GM10248 (cell line): ENCODE results near the gene PCNX2.

Source experiments
- CTCF ChIA-PET: fragments of 300-600 bp; sonication (Branson Sonifier 250); formaldehyde crosslinking; extraction: SDS; loops from one replicate; lab custom pipeline; 2021; ENCODE audit warnings: antibody characterized with exemption; lab: Yijun Ruan, JAX
- POLR2A ChIA-PET: fragments of 350-650 bp; sonication (Branson Sonifier 250); formaldehyde crosslinking; extraction: SDS; loops from one replicate; lab custom pipeline; 2020; ENCODE audit warnings: antibody characterized with exemption; lab: Yijun Ruan, JAX
- DNase-seq: peaks from one replicate; pipeline ENCODE4 v3.0.0; 2012; ENCODE audit errors: extremely low spot score
- TF ChIP-seq, protein P1 (sequence below): IDR thresholded peaks from 2 replicates; pipeline ENCODE4 v1.5.1; 2012; ENCODE audit warnings: mild to moderate bottlenecking, low read depth; ENCODE audit errors: extremely low read depth, missing control alignments, control extremely low read depth

The PCNX2 gene

DNA sequence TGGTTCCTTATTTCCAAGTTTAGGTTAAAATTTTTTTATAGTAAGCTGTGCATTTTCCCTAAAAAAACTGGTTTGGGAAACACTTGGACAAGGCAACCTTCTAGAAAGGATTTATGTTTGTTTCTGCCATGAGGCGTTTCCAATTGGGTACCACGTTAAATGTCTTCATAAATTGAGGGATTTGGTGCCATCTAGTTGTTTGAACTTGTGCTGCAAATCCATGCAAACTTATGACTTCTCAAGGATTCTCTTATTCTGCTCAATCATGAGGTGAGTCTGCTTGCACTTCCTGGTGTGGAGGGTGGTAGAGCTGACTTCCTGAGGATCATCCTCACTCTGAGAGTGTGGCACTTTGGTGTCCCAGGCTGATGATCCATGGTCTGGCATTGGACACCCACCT lies 123.3 kb downstream of the PCNX2 start:
- no peak for DNase-seq
- CTCF ChIA-PET, result interaction anchor here (0.9 kb wide), 1 partner anchor 9 kb away, joined by 3 read pairs; no protein-coding TSS in a partner anchor
- POLR2A ChIA-PET, result no interaction called here
- TF ChIP-seq, protein P1, sequence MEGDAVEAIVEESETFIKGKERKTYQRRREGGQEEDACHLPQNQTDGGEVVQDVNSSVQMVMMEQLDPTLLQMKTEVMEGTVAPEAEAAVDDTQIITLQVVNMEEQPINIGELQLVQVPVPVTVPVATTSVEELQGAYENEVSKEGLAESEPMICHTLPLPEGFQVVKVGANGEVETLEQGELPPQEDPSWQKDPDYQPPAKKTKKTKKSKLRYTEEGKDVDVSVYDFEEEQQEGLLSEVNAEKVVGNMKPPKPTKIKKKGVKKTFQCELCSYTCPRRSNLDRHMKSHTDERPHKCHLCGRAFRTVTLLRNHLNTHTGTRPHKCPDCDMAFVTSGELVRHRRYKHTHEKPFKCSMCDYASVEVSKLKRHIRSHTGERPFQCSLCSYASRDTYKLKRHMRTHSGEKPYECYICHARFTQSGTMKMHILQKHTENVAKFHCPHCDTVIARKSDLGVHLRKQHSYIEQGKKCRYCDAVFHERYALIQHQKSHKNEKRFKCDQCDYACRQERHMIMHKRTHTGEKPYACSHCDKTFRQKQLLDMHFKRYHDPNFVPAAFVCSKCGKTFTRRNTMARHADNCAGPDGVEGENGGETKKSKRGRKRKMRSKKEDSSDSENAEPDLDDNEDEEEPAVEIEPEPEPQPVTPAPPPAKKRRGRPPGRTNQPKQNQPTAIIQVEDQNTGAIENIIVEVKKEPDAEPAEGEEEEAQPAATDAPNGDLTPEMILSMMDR, result no peak

DNA sequence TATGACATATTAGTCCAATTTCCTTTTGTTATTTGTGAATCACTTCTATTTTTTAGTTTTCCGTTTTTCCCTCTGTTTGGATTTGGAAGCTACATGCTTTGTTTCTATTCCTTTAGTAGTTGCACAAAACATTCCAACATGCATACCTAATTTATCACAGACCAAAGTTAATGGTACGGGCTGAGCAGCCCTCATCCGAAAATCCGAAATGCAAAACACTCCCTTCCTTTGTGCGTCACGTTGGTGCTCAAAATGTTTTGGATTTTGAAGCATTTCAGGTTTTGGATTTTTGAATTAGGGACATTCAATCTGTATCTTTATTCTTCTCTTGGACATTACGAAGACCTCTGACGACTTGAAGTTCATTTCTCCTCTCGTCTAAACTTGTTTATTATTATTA lies 124.8 kb downstream of the PCNX2 start:
- ChIA-PET CTCF (no interaction called here), POLR2A (no interaction called here)
- TF ChIP-seq, protein P1, result no peak
- no peak for DNase-seq

DNA sequence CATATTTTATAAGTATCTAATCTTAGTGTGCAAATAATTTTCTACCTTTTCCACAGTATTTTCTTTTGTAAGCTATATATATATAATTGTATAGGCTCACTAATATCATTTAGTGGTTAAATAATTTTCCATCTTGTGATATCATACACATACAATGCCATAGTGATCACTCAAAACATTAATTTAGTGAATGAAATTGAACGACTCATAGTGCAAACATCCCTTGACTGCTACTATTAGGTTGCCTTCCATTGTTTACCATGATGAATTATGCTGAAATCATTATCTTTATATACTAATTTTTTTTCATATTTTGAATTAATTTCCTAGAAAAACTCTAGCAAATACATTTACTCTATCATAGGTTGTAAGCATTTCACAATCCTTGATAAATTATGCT lies 127.1 kb downstream of the PCNX2 start:
- CTCF ChIA-PET, result no interaction called here
- TF ChIP-seq, protein P1, result no peak
- DNase-seq, result no peak
- POLR2A ChIA-PET, result no interaction called here

DNA sequence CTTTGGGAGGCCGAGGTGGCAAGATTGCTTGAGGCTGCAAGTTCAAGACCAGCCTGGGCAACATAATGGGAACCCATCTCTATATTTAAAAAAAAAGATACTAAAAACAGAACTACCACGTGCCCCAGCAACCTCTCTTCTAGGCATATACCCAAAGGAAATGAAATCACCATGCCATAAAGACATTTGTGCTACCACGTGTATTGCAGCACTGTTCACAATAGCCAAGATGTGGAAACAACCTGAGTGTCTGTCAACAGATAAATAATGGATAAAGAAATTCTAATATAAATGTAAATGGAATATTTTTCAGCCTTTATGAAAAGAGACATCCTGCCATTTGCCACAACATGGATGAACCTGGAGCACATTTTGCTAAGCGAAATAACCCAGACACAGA lies 128.6 kb downstream of the PCNX2 start:
- POLR2A ChIA-PET, result no interaction called here
- CTCF ChIA-PET, result no interaction called here

DNA sequence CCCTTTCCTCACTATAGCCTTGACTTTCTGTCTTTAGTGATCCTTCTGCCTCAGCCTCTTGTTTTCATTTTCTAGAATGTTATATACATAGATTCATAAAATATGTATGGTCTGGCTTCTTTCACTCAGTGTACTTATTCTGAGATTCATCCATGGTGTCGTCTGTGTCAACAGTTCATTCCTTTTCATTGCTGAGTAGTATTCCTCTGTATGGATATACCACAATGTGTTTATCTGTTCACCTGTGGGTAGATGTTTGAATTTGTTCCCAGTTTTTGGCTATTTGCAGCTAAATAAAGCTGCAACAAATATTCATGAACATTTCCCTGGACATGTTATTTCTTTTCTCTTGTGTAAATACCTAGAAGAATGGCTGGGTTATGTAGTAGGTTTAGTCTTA lies 131.8 kb downstream of the PCNX2 start:
- POLR2A ChIA-PET, result no interaction called here
- TF ChIP-seq, protein P1, result no peak
- DNase-seq, result no peak
- CTCF ChIA-PET, result no interaction called here

More for the DNA sequence above, 128.6 kb downstream of the PCNX2 start:
- DNase-seq, result no peak
- TF ChIP-seq, protein P1, result no peak

DNA sequence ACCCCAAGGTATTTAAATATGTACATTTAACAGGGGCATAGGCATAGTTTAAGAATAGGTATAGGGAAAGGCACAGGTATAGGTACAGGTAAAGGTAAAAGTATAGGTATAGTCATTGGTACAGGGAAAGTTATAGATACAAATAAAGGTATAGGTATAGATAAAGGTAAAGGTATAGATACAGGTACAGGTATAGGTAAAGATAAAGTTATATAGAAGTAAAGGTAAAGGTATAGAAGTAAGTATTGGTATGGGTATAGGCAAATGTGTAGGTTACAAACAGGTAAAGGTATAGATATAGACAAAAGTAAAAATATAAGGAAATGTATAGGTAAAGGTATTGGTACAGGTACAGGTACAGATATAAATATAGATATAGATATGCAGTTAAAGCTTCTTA lies 137.2 kb downstream of the PCNX2 start:
- CTCF ChIA-PET, result interaction anchor here (0.9 kb wide), 1 partner anchor 12 kb away, joined by 5 read pairs; no protein-coding TSS in a partner anchor
- TF ChIP-seq, protein P1, result no peak
- no peak for DNase-seq
- POLR2A ChIA-PET, result no interaction called here

DNA sequence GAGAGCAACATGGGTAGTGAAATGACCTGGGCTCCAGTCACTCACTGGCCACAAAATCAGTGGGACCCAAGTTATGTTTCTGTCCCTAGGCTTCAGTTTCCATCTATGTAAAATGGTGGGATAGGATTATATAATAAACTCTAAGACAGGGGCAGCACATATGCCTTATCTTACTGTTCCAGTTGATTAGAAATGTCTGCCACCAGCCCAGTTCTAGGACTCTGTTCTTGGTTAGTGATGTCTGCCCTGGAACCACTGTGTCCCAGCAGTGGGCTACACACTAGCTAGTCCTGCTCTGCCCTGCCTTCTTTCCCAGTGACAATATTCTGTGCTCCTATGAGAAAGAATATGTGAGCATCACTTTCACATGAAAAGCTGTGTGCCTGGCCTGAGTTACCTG lies 138.3 kb downstream of the PCNX2 start:
- CTCF ChIA-PET, result no interaction called here
- TF ChIP-seq, protein P1, result no peak
- DNase-seq, result no peak
- POLR2A ChIA-PET, result no interaction called here
